GM13977 (cell line): Measurements from ENCODE around the gene ROBO1.

Experiments
- DNase-seq: peaks from one replicate; pipeline ENCODE4 v3.0.0; 2012; ENCODE audit warnings: low spot score
- in situ Hi-C: fragments of 300-500 bp; cut with MboI; formaldehyde crosslinking; loops from one replicate; pipeline ENCODE4 v1.12.0; 2022; ENCODE audit warnings: low sequenced_read_pairs, low pct_unique_long_range_greater_than_20kb, mixed read lengths, inconsistent platforms; ENCODE audit not compliant: unreplicated experiment
- TF ChIP-seq, protein P1 (sequence below): IDR thresholded peaks from 2 replicates; pipeline ENCODE4 v1.5.1; 2012; ENCODE audit warnings: mild to moderate bottlenecking, control low read depth; ENCODE audit not compliant: insufficient read depth; ENCODE audit errors: extremely low read depth, missing control alignments

ROBO1 gene

GRCh38 chr3:79067734-79068133, 700.1 kb downstream of the ROBO1 start:
- TF ChIP-seq, protein P1, sequence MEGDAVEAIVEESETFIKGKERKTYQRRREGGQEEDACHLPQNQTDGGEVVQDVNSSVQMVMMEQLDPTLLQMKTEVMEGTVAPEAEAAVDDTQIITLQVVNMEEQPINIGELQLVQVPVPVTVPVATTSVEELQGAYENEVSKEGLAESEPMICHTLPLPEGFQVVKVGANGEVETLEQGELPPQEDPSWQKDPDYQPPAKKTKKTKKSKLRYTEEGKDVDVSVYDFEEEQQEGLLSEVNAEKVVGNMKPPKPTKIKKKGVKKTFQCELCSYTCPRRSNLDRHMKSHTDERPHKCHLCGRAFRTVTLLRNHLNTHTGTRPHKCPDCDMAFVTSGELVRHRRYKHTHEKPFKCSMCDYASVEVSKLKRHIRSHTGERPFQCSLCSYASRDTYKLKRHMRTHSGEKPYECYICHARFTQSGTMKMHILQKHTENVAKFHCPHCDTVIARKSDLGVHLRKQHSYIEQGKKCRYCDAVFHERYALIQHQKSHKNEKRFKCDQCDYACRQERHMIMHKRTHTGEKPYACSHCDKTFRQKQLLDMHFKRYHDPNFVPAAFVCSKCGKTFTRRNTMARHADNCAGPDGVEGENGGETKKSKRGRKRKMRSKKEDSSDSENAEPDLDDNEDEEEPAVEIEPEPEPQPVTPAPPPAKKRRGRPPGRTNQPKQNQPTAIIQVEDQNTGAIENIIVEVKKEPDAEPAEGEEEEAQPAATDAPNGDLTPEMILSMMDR = no peak
- no peak for DNase-seq
- in situ Hi-C loops = no loop called here

DNA sequence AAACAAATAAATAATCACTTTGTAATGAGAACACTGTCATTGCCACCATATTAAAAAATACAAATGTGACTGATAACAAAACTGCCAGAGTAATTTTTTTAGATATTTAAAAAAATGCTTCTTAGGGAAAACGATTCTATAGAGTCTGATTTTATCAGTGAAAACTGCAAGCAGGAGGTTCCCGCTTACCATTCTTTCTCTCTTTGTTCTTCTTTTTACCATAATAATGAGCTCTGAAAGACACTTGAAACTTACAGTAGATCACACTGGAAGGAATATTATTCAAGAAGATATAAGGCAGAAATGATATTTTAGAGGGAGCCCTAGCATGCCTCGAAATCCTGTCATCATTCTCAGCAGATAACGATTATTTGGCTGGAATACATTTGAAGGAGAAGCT, 701.3 kb downstream of the ROBO1 start:
- TF ChIP-seq, protein P1 = no peak
- in situ Hi-C loops = no loop called here
- DNase-seq = no peak

GRCh38 chr3:79063624-79064023, 704.2 kb downstream of the ROBO1 start:
- DNase-seq = no peak
- TF ChIP-seq, protein P1 = no peak
- in situ Hi-C loops = no loop called here

DNA sequence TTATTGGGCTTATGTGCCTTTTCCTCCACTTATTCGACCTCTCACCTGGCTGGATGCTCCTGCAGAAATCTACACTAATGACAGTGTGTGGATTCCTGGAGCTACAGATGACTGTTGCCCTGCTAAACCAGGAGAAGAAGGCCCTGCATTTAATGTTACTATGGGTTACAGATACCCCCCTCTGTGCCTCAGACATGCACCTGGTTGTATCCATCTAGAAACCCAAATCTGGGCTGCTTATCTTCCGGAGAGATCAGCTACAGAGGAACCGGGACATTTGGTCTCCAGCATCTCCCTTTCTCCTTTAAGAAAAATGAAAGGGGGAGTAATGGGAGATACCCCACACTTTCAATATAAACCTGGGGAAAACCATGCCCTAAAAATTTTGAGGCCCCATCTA, 710.0 kb downstream of the ROBO1 start:
- no peak for DNase-seq
- in situ Hi-C loops = no loop called here
- TF ChIP-seq, protein P1 = no peak

DNA sequence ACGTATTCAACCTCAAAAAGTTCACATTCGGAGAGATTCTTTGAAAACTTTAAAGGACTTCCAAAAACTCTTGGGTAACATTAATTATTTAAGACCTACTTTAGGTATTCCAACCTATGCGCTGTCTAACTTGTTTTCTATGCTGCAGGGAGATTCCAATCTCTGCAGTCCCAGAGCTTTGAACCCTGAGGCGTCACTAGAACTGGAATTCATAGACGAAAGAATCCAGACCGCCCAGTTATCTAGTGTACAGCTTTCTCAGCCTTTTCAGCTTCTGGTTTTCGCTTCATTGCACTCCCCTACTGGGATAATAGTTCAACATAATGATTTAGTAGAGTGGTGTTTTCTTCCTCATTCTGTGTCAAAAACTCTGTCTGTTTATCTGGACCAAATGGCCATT, 711.3 kb downstream of the ROBO1 start:
- in situ Hi-C loops = no loop called here
- TF ChIP-seq, protein P1 = no peak
- DNase-seq = no peak

GRCh38 chr3:79052054-79052681, 715.6 kb downstream of the ROBO1 start:
- DNase-seq = no peak
- TF ChIP-seq, protein P1 = no peak
- in situ Hi-C loops = no loop called here
